Erythroblast (primary cell): ENCODE results near the gene CASP9.

Experiments
- GATA1 ChIP-seq: IDR thresholded peaks from 2 replicates; pipeline ENCODE4 v1.6.1; 2011; ENCODE audit warnings: low read depth, mild to moderate bottlenecking, control low read depth, low read length, moderate library complexity
- POLR2A ChIP-seq: IDR thresholded peaks from 2 replicates; pipeline ENCODE4 v1.6.1; 2011; ENCODE audit warnings: mild to moderate bottlenecking, low read length

- TF ChIP-seq POLR2A (no peak), GATA1 (no peak)
These were observed 22.6 kb downstream of the CASP9 start for GRCh38 chr1:15501208-15502032.
